GM12875 (cell line): ENCODE measurements around the gene RBL1.
"Not testable (repeated sequence)": the region's sequence is repeated elsewhere in the genome, so short reads cannot be mapped to it uniquely, and the experiment has no call there.

Experiments used
- H3K4me3 ChIP-seq: one replicate; pipeline ENCODE4 v1.5.1; 2011; ENCODE audit warnings: low read depth, low read length, control low read depth
- TF ChIP-seq, protein P1 (sequence below): IDR thresholded peaks from 2 replicates; pipeline ENCODE4 v1.5.1; 2011; ENCODE audit warnings: low read depth, mild to moderate bottlenecking, control low read depth, inconsistent platforms, low read length, moderate library complexity, borderline replicate concordance; ENCODE audit not compliant: insufficient read depth

The RBL1 gene

DNA sequence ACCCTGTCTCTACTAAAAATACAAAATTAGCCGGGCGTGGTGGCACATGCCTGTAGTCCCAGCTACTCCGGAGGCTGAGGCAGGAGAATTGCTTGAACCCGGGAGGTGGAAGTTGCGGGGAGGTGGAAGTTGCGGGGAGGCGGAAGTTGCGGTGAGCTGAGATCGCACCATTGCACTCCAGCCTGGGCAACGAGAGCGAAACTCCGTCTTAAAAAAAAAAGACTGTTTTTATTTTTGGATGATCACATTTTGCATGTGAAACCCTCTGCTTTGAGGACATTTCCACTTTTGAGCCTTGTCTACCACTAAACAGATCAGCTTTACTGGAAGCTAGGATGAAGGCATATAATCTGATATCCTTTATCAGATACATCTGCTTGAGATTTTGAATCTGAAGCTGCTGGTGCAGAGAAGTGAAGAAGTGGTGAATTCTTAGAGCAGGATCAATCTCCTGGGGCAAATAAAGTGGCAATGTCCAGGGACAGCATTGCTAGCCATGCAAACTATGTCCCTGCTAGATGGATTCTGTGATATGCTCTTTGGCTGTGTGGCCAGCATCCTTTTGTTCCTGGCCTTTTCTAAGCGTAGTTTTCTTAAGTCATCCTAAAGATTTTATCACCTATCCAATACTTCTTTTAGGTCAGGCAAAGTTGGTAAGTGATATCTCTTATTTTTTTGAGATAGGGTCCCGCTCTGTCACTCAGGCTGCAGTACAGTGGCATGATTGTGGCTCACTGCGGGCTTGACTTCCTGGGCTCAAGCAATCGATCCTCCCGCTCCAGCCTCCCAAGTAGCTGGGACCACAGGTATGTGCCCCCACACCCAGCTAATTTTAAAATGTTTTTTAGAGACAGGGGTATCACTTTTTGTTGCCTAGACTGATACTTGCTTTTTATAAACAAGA is 23.3 kb downstream of the RBL1 start:
- no peak overlapping the region for H3K4me3 ChIP-seq
- TF ChIP-seq, protein P1, sequence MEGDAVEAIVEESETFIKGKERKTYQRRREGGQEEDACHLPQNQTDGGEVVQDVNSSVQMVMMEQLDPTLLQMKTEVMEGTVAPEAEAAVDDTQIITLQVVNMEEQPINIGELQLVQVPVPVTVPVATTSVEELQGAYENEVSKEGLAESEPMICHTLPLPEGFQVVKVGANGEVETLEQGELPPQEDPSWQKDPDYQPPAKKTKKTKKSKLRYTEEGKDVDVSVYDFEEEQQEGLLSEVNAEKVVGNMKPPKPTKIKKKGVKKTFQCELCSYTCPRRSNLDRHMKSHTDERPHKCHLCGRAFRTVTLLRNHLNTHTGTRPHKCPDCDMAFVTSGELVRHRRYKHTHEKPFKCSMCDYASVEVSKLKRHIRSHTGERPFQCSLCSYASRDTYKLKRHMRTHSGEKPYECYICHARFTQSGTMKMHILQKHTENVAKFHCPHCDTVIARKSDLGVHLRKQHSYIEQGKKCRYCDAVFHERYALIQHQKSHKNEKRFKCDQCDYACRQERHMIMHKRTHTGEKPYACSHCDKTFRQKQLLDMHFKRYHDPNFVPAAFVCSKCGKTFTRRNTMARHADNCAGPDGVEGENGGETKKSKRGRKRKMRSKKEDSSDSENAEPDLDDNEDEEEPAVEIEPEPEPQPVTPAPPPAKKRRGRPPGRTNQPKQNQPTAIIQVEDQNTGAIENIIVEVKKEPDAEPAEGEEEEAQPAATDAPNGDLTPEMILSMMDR = no peak

DNA sequence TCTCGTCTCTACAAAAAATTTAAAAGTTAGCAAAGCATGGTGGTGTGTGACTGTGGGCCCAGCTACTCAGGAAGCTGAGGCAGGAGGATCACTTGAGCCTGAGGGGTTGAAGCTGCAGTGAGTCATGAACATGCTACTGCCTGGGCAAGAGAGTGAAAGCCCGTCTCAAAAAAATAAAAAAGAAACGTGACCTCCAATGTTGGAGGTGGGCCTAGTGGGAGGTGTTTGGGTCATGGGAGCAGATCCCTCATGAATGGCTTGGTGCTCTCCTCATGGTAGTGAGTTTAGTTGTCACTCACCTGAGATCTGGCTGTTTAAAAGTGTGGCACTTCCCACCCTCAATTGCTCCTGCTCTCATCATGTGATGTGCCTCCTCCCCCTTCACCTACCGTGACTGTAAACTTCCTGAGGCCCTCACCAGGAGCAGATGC is 24.3 kb downstream of the RBL1 start:
- H3K4me3 ChIP-seq = no peak overlapping the region
- TF ChIP-seq, protein P1 = no peak

DNA sequence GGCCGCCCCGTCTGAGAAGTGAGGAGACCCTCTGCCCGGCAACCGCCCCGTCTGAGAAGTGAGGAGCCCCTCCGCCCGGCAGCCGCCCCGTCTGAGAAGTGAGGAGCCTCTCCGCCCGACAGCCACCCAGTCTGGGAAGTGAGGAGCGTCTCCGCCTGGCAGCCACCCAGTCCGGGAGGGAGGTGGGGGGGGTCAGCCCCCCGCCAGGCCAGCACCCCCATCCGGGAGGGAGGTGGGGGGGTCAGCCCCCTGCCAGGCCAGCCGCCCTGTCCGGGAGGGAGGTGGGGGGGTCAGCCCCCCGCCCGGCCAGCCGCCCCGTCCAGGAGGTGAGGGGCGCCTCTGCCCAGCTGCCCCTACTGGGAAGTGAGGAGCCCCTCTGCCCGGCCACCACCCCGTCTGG is 26.2 kb downstream of the RBL1 start:
- H3K4me3 ChIP-seq = not testable (repeated sequence)

DNA sequence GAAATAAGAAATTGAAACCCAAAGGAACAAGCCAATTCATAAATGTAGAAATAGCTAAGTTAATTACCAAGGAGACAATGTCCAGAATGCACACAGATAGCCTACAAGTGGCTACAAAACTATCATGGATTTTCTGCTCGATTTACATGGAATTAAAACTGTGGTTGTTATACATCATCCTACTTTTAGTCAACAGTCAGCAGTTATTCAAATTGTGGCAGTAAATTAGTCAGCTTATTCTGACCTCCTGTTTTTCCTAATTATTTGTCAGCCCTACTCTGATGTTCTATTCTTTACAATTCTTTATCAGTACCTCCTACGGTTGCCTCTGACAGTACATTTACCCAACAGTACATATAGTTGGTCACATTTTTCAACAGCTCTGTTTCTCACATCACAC is 29.6 kb downstream of the RBL1 start:
- H3K4me3 ChIP-seq = no peak overlapping the region
- TF ChIP-seq, protein P1 = no peak

DNA sequence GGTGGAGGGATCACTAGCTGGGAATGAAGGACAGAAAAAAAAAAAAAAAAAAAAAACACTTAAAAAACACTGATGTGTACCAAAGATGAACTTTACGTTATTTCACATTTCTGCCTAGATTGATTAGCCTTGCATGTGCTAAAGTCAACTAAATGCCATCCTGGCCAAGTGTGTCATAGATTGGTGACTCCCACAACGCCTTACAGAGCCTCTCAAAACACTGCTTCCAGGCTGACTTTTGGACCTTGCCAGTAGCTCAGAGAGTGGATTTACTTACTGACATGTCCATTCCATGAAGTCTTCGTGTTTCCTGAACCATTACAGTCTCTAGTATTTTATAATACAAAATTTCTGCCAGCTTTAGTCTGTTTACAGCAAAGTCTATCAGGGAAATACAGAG is 40.5 kb downstream of the RBL1 start:
- H3K4me3 ChIP-seq = no peak overlapping the region
- TF ChIP-seq, protein P1 = no peak

DNA sequence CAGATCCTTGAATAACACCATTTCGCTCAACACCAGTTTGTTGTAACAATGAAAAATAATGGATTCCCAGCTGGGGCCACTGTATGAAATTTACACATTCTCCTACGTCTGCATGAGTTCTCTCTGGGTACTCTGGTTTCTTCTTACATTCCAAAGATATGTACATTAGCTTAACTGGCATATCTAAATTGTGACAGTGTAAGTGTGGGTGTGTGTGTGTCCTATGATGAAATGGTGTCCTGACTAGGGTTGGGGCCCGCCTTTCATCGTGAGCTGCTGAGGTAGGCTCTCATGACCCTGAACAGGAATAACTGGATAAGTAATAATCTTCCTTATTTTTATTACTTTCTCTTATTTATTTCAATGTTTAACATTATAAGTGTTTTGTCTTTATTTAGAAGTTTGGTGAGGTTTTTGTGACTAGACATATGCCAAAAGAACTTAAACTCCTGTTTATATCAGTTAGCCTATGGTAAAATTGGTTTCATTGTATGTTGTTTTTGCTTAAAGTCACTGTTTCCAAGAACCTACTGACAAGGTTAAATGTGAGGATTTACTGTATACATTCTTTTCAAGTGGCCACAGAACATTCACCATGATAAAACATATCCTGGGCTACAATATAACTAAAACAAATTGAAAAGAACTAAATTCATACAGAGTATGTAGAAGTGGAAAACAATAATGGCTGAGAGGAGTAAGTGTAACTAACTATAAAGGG is 42.4 kb downstream of the RBL1 start:
- TF ChIP-seq, protein P1 = no peak
- H3K4me3 ChIP-seq = no peak overlapping the region

DNA sequence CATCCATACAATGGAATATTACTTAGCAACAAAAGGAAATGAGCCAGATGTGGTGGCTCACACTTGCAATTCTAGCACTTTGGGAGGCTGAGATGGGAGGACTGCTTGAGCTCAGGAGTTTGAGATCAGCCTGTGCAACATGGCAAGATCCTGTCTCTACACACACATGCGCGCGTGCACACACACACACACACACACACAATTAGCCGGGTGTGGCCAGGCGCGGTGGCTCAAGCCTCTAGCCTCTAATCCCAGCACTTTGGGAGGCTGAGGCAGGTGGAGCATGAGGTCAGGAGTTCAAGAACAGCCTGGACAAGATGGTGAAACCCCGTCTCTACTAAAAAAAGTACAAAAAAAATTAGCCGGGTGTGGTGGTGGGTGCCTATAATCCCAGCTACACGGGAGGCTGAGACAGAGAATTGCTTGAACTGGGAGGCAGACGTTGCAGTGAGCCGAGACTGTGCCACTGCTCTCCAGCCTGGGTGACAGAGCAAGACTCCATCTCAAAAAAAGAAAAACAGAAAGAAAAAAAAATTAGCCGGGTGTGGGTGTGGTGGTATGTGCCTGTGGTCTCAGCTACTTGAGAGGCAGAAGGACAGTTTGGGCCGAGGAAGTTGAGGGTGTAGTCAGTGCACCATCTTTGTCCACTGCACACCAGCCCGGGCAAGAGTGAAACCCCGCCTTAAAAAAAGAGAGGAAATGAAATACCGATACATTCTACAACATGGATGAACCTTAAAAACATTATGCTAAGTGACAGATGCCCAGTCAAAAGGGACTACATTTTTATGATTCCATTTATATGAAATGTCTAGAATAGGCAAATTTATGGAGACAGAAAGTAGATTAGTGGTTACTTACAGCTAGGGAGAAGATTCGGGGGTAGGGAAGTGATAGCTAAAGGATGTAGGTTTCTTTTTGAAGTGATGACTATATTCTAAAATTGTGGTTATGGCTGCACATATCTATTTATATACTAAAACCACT is 52.5 kb downstream of the RBL1 start:
- no peak overlapping the region for H3K4me3 ChIP-seq

DNA sequence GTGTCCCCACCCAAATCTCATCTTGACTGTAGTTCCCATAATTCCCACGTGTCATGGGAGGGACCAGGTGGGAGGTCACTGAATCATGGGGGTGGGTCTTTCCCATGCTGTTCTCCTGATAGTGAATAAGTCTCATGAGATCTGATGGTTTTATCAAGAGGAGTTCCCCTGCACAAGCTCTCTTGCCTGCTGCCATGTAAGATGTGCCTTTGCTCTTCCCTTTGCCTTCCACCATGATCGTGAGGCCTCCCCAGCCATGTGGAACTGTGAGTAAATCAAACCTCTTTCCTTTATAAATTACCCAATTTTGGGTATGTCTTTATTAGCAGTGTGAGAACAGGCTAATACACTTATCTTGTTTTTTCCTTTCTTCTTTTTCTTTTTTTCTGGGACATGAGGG is 56.4 kb downstream of the RBL1 start:
- H3K4me3 ChIP-seq = not testable (repeated sequence)

More for the DNA sequence above, 52.5 kb downstream of the RBL1 start:
- TF ChIP-seq, protein P1 = no peak
